SK-N-DZ (cell line): ENCODE data around the gene BICC1.
"Not testable (repeated sequence)": the region's sequence is repeated elsewhere in the genome, so short reads cannot be mapped to it uniquely, and the experiment has no call there.

Source experiments
- DNase-seq: peaks from one replicate; pipeline ENCODE4 v3.0.0-alpha.2; 2015; ENCODE audit warnings: low spot score

The BICC1 gene

DNA sequence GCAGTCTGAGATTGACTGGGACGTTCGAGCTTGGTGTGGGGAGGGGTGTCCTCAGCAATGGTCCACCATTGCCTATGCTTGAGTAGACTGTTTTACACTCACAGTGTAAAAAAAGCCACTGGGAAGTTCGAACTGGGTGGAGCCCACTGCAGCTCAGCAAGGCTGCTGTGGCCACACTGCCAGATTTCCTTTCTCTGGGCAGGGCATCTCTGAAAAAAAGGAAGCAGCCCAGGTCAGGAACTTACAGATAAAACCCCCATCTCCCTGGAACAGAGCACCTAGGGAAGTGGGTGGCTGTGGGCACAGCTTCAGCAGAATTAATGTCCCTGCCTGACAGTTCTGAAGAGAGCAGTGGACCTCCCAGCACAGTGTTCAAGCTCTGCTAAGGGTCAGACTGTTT lies 80.3 kb downstream of the BICC1 start:
- DNase-seq = no peak

DNA sequence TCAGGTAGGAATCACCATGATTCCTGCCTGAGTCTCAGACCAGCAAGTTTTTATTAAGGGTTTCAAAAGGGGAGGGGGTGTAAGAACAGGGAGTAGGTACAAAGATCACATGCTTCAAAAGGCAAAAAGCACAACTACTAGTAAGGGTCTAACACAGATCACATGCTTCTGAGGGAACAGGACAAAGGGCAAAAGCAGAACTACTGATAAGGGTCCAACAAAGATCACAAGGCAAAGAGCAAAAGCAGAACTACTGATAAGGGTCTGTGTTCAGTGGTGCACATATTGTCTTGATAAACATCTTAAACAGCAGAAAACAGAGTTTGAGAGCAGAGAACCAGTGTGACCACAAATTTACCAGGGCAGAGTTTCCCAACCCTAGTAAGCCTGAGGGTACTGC lies 84.5 kb downstream of the BICC1 start:
- DNase-seq = not testable (repeated sequence)

DNA sequence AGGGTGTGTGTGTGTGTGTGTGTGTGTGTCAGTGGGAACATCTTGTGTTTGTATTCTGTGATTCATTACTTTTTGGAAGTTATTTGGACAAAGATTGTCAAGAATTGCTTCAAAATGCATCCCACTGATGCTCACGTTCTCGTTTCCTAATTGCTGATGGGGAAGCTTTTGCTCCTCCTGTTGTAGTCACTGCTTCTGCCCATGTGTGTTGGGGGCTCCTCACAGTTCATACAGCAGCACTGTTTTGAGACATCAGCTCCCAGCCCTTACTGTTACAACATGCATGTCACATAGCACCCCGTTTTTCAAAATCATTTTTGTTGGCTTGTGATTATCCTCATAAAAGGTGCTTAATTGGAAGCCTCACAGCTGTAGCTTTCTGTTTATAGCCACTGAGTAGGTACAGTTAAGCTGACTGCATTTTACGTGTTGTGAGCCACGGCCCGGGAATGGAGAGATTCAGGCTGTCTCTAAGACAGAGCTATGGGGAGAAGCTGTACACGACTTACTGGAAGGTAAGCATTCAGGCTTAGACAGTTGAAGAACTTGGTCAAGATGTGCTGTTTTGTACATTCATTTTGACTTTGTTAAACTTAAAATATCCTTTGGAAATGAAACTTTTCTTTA lies 87.4 kb downstream of the BICC1 start:
- no peak for DNase-seq

DNA sequence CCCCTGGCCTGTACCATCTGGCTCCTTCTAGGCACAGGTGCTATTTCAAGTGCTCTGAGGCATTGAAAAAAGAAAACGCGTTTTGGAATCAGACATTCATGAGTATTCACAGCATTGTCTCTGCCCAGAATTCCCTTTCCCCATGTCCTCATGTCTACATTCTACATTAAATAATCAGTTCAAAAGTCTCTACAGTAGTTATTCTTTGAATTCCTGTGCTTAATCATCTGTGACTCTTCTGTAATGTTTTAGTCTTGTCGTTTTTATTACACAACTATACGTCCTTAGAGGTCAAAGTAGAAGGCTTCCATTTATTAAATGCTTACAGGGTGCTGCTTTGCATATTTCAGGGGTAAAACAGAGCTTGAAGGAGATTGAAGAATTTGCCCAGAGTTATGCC lies 95.7 kb downstream of the BICC1 start:
- no peak for DNase-seq

DNA sequence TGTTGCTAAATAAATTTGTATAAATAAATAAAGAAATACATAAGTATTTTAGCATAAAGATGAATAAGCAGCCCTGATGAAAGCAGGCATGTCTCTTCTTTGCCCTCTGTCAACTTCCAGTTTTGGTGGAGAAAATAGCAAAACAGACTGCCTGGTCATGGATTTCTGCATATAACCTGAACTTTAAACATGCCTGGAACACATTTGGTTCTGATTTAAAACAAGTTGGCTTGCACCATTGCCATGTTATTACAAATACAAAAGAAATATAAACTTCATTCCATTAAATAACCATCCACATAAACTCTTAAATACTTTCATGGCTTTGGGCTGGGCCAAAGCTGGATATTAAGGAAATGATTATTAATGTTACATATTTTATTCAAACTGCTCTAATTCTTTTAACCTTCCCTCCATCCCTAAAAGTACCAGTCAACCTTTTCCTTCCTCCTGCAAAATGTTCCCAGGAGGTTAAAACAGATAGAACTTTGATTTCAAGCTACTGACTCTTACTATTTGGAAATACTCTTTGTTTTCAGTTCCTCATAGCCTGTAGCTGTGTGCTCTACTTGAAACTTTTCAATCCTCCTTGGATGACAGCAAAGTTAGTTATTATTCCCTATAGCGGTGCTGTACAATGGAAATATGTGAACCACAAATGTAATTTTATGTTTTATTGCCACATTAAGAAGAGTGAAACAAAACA lies 96.3 kb downstream of the BICC1 start:
- DNase-seq = no peak

DNA sequence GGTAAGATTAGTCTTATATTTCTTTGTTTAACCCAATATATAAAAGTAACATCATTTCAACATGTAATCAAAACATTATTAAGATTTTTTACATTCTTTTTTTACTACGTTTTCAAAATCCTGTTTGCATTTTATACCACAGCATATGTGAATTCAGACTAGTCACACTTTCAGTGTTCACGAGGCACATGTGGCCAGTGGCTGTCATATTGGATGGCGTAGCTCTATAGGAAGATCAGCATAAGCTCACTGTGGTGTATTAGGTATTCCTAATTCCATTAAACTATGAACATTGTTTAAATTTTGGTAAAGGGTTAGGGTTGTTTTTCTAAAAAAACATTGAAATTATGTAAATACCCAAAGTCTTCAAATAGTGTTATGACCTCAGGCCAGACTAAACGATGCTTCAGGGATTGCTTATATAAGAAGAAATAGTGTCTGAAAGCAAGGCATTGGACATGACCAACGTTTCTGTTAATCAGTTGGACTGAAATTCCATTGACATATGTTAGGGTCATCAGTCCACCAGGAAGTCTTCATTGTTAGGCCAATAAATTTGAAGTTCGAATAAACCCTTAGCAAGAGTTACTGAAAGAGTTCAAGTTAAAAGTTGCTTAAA lies 97.0 kb downstream of the BICC1 start:
- no peak for DNase-seq

DNA sequence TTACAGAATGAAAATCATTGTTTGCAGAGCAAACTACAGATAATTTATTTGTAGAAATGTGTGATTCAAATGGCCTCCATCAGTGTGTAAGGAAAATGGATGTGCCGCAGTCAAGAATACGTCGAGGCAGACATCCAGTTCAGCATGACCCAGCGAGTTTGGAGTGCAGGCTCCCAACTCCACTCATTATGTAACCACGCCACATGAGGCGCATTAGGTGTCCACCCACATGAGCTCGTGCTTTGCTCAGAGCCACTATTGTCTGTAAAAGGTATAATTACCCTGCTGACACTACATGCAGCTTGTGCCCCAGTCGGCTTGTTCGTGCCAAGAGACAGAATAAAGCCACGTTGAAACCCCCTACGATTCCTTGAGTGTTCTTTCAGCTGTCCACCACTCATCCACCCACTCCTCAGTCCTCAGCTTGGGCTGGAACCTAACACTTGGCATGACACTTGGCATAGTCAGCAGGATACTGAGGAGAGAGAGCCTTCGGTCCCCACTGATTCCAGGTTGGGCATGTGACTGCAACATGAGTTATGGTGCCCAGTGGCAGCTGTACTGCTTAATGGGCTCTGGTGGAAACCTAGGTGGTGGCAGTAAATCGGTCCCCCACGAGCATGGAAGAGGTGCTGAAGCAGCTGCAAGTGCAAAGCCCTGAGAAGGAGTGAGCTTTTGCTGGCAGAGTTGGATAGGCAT lies 102.7 kb downstream of the BICC1 start:
- no peak for DNase-seq

DNA sequence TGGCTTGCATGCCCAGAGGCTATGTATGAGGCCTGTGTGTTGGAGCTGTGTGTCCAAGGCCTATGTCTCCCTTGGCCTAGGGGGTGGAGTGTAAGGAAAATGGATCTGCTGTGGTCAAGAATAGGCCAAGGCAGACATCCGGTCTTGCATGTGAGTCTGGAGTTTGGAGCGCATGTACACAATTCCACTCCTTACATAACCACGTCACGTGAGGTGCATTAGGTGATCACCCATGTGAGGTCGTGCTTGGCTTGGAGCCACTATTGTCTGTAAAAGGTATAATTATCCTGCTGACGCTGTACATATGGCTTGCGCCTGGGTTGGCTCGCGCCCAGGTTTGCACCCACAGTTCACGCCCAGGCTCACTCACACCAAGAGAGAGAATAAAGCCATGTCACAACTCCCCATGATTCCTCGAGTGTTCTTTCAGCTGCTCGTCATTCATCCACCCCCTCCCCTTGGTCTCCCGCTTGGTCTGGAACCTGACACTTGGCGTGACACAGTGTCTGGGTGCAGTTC lies 105.5 kb downstream of the BICC1 start:
- no peak for DNase-seq

DNA sequence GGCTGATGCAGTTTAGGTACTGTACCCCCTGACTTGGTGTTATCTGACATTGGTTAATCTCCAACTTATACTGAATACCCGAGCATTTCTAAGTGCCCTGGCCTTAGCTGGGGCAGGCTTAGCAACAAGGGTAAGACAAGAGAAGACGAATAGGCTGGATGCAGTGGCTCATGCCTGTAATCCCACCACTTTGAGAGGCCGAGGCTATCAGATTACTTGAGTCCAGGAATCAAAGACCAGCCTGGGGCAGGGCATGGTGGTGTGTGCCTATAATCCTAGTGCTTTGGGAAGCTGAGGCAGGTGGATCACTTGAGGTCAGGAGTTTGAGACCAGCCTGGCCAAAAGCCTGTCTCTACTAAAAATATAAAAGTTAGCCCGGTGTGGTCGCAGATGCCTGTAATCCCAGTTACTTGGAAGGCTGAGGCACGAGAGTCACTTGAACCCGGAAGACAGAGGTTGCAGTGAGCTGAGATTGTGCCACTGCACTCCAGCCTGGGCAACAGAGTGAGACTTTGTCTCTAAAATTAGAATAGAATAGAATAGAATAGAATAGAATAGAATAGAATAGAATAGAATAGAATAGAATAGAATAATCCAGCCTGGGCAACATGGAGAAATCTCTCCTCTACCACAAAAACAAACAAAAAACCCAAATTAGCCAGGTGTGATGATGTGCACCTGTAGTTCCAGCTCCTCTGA lies 108.9 kb downstream of the BICC1 start:
- DNase-seq = no peak

DNA sequence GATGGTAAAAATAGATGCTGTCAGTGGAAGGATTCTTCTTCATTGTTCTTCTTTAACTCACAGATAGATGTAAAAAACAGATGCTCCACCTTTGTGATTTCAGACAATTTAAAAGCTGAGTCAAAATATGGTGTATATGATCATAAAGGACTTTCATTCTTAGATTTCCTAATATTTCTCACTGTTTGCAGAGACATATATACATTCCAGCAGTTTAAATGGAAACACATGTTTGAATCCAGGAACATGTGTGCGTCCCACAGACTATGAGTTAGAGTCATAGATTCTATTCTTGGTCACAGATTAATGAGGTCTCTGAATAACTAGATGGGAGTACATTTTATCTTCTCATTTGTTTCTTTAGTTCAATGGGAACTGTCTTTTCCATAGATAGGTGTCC lies 109.6 kb downstream of the BICC1 start:
- no peak for DNase-seq

DNA sequence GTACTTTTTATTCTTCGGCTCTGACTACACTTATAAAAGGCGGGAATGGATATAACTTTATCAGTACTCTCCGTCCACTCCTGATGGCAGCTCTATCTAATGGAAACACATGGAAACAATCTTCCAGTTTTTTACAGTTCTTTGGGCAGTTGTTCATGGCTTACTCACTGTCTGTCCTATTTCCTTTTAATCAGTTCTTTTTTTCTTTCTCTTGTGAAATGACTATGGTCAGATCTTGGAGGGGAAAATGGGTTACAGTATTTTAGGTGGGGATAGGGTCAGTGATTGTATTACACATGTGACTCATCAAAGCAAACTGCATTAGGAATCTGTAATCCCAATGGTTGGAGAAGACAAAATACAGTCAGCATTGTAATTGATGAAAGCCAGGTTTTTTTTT lies 112.4 kb downstream of the BICC1 start:
- no peak for DNase-seq

DNA sequence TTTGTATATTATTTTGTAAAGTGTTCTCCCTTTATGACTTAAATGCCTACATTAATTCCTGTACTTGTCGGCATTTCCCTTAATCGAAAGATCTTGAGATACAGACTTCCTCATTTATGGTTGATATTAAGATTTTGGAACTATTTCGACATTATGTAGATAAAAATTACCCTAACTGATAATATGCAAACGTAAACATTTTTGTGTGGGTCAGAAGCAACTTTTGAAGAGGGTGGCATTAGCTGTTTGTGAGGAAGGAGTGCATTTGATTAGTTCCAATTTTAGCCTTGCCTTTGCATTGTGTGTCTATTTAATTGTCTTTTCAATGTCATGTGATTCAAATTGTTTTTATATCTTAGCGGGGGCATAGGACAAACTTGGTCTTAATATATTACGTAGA lies 114.7 kb downstream of the BICC1 start:
- no peak for DNase-seq

DNA sequence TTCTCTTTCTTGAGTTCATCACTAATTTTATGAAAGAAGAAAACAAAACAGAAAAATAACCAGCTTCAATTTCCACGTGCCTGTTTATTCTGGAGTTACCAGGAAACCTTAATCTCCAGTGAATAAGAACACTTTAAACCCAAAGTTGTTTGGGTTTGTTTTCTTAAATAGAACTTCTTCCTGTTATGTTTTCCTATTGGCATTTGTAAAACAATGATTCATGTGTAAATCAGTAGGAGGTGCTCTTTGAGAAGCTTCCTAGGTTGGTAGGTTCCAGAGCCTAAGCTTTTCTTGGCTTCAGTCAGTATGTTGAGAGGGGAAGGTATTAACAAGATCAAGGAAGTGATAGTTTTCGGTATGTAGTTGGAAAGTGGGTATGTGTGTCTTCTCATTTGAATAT lies 119.0 kb downstream of the BICC1 start:
- DNase-seq = no peak

DNA sequence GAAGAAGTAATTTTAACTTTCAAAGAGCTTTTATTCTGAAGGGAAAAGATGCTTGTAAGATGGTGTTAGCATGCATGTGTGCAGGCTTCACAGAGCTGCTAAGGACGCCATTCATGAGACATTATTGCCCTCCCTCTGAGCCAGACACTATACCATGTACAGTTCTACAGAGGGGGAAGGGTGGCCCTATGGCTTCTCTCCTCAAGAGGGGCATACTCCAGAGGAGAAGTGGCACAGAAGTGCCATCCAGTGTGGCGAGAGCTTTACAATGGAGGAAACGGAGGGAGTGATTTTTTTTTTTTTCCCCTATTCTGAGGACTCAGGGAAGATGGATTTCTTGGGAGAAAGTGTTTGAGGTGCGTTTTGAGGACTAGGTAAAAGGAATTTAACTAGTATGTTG lies 119.5 kb downstream of the BICC1 start:
- no peak for DNase-seq

DNA sequence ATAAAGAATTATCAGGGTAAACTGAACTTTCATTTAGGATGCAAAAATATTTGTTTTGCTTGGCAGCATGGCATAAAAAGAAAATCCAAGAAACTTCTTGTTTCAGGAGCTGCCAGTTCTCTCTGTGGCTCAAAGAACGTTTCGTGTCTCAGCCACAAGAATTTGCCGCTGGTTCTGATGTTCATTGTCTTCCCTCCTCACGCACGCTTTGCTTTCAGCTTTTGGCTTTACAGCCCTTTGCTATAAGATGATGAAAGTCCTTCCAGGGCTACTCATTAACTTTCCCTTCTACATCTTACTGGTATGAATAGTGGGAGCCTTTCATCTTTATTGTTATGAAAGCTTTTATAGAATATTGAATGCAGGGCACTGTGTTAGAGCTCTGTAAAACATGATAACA lies 124.7 kb downstream of the BICC1 start:
- no peak for DNase-seq

DNA sequence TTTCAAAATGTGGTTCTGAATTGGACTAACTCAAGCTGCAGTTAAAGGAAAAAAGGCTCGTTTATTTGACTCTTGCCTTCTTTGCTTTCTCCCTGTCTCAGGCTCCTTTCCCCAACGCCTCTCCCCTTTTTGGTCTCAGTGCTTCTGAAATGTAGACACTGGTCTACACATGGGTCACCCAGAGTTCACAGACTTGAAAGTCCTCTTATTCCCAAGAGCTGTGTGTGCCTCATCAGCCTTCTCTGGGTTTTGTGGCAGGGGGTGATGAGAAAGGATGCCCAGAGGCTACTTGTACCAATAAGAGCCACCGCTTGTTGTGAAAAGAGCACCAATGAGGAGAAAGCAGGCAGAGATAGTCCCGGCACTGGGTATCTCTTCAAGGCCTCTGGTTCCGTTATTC lies 125.7 kb downstream of the BICC1 start:
- DNase-seq = no peak

DNA sequence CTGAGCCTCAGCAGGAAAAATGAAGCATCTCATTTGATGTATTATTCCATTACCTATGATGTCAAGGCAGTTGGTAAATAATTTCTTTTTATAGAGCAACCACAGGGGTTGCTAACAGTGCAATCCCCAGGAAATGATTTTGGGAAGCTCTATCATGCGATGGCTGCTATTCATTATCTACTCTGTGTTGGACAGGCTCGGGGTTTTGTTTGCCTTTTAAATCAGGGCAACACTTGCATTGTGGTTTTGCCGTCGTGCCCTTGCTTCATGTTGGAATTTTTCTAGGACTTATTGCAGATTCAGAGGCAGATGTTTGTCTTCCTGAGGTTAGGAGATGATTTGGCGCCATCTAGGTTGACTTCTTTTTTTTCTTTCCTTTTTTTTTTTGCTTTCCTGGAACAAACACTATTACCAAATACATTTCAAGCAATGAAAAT lies 128.4 kb downstream of the BICC1 start:
- peak; percentile 35 for DNase-seq

DNA sequence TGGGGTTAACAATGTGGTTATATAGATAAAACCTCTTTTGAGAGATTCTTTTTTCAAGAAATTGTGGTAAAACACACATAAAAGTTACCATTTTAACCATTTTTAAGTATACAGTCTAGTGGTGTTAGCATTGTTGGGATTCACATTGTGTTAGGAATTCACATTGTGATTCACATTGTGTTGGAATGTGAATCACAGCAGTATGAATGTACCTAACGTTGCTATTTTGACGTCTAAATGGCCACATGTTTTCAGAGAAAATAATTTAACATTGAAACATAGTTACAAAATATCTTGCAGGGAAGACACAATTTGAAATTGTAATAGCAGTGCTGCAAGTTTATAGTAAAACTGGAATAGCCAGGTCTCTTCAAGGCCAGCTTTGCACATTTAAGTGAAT lies 129.0 kb downstream of the BICC1 start:
- no peak for DNase-seq

DNA sequence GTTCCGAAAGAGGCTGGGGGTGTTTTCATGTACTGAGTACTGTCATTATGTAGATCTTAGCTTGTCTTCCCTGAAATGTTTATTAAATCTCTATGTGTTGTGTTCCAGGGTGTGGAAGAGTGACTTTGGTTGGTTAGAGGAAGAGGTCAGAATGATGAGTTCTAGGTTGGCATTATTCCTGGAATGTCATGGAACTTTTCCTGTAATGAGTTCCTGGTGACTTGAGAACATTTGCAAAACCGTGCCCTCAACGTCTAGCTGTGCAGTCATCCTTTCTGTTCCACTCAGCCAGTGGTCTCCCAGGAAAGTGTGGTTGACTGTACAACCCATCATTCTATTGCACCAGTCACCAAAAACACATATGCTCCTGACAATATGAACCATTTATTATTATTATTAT lies 129.6 kb downstream of the BICC1 start:
- DNase-seq = no peak

DNA sequence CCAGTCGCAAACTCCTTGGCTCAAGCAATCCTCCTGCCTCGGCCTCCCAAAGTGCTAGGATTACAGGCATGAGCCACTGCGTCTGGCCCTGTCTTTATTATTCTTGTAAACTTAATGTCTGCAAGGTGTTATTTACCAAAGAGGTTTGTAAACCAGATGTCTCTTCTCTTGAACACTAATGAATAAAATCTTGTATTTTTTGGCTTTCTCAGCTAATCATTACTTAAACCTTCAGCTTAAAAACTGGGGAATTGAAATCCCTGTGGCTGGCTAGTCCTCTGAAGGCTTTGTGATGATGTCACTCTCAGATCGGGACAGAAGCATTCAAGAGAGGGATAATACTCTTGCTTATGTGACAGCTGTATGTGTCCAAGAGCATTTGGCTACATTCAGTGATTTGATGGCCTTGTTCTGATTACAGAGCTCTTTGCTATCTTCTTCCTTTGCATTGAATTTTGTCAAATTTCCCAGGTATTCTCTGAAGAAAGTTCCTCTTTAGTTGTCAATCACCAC lies 130.3 kb downstream of the BICC1 start:
- DNase-seq = no peak

DNA sequence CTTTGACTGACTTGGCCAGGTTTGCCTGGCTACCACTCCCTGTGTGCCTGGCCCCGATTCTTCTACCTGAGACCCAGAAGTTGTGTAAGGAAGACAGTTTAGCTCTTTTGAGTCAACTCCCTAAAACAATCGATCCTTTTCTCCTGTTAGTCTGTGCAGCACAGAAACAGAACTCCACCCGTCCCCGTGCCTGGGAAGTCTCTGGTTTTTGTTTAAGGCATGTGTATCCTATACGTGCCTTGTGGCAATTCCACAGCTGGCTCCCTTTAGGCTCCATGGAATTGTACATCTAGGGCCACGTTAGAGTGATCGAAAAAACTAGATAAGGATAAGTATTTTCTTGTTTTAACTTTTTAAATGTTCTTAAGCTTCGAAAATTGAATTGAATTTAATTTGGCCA lies 131.6 kb downstream of the BICC1 start:
- DNase-seq = peak; percentile 49
